ENCODE measurements around the gene PRKG1.

DNA sequence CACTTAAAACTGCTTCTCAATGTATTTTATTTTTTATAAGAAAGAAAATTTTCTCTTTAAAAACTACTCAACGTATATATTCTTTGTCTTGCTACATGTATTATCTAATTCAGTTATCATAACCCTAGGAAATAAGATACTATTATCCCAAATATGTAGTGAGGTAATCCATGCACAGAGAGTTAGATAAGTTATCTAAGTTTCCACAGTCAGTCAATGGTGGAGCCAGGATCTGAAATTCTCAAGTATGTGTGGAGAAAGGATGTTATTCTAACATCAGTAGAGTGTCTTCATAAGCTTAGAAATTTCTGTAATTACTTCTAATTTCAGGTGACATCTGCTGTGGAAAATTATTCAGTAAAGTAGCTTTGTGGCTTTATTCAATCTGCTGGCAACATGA lies 385.2 kb downstream of the PRKG1 start:
- TF ChIP-seq, protein P1, sequence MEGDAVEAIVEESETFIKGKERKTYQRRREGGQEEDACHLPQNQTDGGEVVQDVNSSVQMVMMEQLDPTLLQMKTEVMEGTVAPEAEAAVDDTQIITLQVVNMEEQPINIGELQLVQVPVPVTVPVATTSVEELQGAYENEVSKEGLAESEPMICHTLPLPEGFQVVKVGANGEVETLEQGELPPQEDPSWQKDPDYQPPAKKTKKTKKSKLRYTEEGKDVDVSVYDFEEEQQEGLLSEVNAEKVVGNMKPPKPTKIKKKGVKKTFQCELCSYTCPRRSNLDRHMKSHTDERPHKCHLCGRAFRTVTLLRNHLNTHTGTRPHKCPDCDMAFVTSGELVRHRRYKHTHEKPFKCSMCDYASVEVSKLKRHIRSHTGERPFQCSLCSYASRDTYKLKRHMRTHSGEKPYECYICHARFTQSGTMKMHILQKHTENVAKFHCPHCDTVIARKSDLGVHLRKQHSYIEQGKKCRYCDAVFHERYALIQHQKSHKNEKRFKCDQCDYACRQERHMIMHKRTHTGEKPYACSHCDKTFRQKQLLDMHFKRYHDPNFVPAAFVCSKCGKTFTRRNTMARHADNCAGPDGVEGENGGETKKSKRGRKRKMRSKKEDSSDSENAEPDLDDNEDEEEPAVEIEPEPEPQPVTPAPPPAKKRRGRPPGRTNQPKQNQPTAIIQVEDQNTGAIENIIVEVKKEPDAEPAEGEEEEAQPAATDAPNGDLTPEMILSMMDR (conservative IDR thresholded peaks at IDR 0.05 in 1 of 2, IDR thresholded peaks at IDR 0.05 in 1 of 2; ENCODE audit: extremely low read depth in 1 of 2, insufficient read depth in 1 of 2, low read depth in 1 of 2, low read length in 2 of 2): no peak
- TF ChIP-seq EZH2 (IDR thresholded peaks at IDR 0.05; ENCODE audit: borderline replicate concordance, low read length): no peak
